GM12874 (cell line): ENCODE measurements around the gene EOMES.

Experiments
- CTCF ChIP-seq: IDR thresholded peaks from 2 replicates; pipeline ENCODE4 v1.5.1; 2011; ENCODE audit warnings: low read depth, mild to moderate bottlenecking, control low read depth, low read length, moderate library complexity; ENCODE audit not compliant: insufficient read depth

Gene EOMES

GRCh38 chr3:27718459-27718858, 3.7 kb downstream of the EOMES start:
- no peak for TF ChIP-seq CTCF

- TF ChIP-seq CTCF = no peak
Measured at GRCh38 chr3:27717200-27717852, 4.8 kb downstream of the EOMES start.

GRCh38 chr3:27716309-27716708, 5.8 kb downstream of the EOMES start:
- TF ChIP-seq CTCF = no peak

GRCh38 chr3:27715863-27716262, 6.3 kb downstream of the EOMES start:
- TF ChIP-seq CTCF = no peak

- no peak for TF ChIP-seq CTCF
Measured at GRCh38 chr3:27715454-27715806, 6.7 kb downstream of the EOMES start.

DNA sequence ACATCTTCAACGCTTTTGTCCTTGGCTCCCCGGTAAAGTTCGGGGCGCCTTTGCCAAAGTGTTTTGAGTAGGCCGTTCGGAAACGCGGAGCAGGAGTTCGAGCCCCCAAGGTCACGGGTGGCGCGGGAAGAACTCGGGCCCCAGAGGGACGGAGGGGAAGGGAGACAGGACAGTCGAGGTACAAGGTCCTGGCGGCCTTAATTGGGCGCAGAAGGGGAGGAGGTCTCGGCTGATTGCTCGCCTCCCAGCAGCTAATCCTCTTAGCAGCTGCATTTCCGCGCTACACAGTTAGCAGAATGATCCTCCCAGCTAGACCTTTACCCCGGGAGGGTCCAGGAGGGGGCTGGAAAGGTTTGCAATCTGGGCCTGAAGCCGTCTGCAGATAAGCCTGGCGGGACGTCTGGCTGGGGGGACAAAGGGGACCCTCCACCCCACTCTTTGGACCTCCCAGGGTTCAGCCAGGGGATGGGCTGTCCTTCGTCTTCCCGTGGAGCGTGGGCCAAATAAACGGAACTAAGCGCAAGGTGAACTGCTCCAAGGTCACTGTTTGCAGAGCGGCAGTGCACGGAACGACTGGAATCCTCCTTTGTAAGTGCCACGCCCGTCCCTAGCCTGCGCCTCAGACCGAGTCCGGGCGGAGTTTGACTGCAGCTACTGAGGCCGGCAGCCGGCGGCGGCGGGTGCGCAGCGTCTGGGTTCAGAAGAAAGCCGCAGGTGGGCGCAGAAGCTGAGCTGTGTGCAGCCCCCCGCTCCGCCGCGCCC, 7.2 kb downstream of the EOMES start:
- TF ChIP-seq CTCF = no peak

DNA sequence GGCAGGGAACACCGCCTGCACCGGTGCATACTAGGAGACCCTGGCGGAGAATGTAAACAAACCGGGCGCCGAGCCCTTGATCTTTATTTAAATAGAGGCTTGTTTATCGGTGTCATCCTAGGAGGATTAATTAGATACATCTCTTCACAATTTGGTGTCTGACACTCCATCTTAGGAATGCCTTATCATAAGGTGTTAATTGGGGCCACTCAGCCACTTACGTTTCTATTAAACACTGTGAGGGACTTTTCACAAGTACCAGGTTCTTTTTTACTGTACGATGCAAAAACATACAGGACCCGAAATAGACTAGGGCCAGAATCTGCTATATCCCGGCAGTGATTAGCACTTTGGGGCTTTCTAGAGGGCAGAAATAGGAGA, 8.0 kb downstream of the EOMES start:
- no peak for TF ChIP-seq CTCF
